ENCODE measurements around the gene CD200. TPM values are rescaled to one million over a fixed set of nuclear protein-coding genes. Genes with fewer than 3 reads are reported as not detected.

Gene CD200
- polyA plus RNA-seq, 2 of the 4 experiments (the other 2 are of a cell fraction), result not detected

- ChIA-PET CTCF (no interaction called here), POLR2A (no interaction called here)
- Histone ChIP-seq H3K4me2 (no peak overlapping the region), H3K9me3 (no peaks in the 10 kb centered on the region), H3K27ac (no peak overlapping the region), H3K4me3 (no peak overlapping the region), H3K4me1 (no peaks in the 10 kb centered on the region)
- DNase-seq (ENCODE audit: low read depth in 1 of 2, low spot score in 1 of 2) (no peak), FAIRE-seq (no peak), ATAC-seq (no peak)
- TF ChIP-seq MAZ (IDR thresholded peaks at IDR 0.05; ENCODE audit: borderline replicate concordance, low read depth, low read length) (no peak), CHD2 (IDR thresholded peaks at IDR 0.05; ENCODE audit: low read length, partially characterized antibody) (no peak), HMGXB4 (CRISPR knock-in tag; IDR thresholded peaks at IDR 0.05; ENCODE audit: borderline replicate concordance) (no peak), CTCF (IDR thresholded peaks at IDR 0.05) (no peak), ZNF302 (CRISPR knock-in tag; IDR thresholded peaks at IDR 0.05) (no peak)
- 64% methylated on average over 7 of the region's 7 CpGs for WGBS (ENCODE audit: missing lambda C conversion rate)
These were observed 46.2 kb downstream of the CD200 start for GRCh38 chr3:112379020-112379690.

- WGBS (ENCODE audit: missing lambda C conversion rate), result 42% methylated on average over 7 of the region's 7 CpGs
- H3K9me3 ChIP-seq, result no peaks in the 10 kb centered on the region
- H3K4me2 ChIP-seq, result no peak overlapping the region
- CTCF ChIA-PET, result no interaction called here
- FAIRE-seq, result no peak
- no peak overlapping the region for H3K27ac ChIP-seq
- POLR2A ChIA-PET, result no interaction called here
- H3K4me1 ChIP-seq, result no peaks in the 10 kb centered on the region
- ATAC-seq, result no peak
- no peak overlapping the region for H3K4me3 ChIP-seq
- no peak for DNase-seq (ENCODE audit: low read depth in 1 of 2, low spot score in 1 of 2)
- TF ChIP-seq SMC3 (IDR thresholded peaks at IDR 0.05) (no peak), EHMT2 (IDR thresholded peaks at IDR 0.05; ENCODE audit: low read depth) (no peak), MAFK (IDR thresholded peaks at IDR 0.05; ENCODE audit: partially characterized antibody) (no peak), HMGXB4 (CRISPR knock-in tag; IDR thresholded peaks at IDR 0.05; ENCODE audit: borderline replicate concordance) (no peak), JUNB (IDR thresholded peaks at IDR 0.05) (no peak), TP53 (CRISPR knock-in tag; IDR thresholded peaks at IDR 0.05) (no peak), EP300 (IDR thresholded peaks at IDR 0.05) (no peak), MAZ (IDR thresholded peaks at IDR 0.05; ENCODE audit: borderline replicate concordance, low read depth, low read length) (no peak), CBX2 (IDR thresholded peaks at IDR 0.05; ENCODE audit: borderline replicate concordance, low read depth) (no peak), BHLHE40 (IDR thresholded peaks at IDR 0.05; ENCODE audit: low read depth, low read length) (no peak), HOXB5 (CRISPR knock-in tag; IDR thresholded peaks at IDR 0.05) (no peak), ZSCAN20 (CRISPR knock-in tag; IDR thresholded peaks at IDR 0.05) (no peak), MYC (IDR thresholded peaks at IDR 0.05; ENCODE audit: borderline replicate concordance, low read length) (no peak), ZNF302 (CRISPR knock-in tag; IDR thresholded peaks at IDR 0.05) (no peak), RCOR1 (IDR thresholded peaks at IDR 0.05; ENCODE audit: low read depth, low read length) (no peak), HOXA7 (CRISPR knock-in tag; IDR thresholded peaks at IDR 0.05) (no peak), CHD2 (IDR thresholded peaks at IDR 0.05; ENCODE audit: low read length, partially characterized antibody) (no peak), RARB (CRISPR knock-in tag; IDR thresholded peaks at IDR 0.05) (no peak), MAX (IDR thresholded peaks at IDR 0.05) (no peak)
These were observed 49.0 kb downstream of the CD200 start for GRCh38 chr3:112381673-112382542.

All from A549 (cell line).